Prostate gland (tissue), 2 donors: Measurements from ENCODE around the gene GSTM2.

ENCODE experiments used
- POLR2A ChIP-seq: fragments of 450-650 bp; IDR thresholded peaks from one replicate; pipeline ENCODE4 v1.6.1; 2016; ENCODE audit warnings: antibody characterized with exemption, mild to moderate bottlenecking
- POLR2AphosphoS5 ChIP-seq: sonication (generic); formaldehyde crosslinking; IDR thresholded peaks from one replicate; pipeline ENCODE4 v1.6.1; 2017; ENCODE audit warnings: antibody characterized with exemption
- TF ChIP-seq, protein P1 (sequence below), 4 experiments: fragments of 200-600 bp in 2 of 4; fragments of 450-650 bp in 2 of 4; sonication (generic) in 2 of 4; IDR thresholded peaks; 1 replicate in 3 of 4; 2 replicates in 1 of 4; pipeline ENCODE4 v1.5.1; 2016 to 2019; ENCODE audit warnings: antibody characterized with exemption in 4 of 4, mild to moderate bottlenecking in 2 of 4, moderate library complexity in 2 of 4

DNA sequence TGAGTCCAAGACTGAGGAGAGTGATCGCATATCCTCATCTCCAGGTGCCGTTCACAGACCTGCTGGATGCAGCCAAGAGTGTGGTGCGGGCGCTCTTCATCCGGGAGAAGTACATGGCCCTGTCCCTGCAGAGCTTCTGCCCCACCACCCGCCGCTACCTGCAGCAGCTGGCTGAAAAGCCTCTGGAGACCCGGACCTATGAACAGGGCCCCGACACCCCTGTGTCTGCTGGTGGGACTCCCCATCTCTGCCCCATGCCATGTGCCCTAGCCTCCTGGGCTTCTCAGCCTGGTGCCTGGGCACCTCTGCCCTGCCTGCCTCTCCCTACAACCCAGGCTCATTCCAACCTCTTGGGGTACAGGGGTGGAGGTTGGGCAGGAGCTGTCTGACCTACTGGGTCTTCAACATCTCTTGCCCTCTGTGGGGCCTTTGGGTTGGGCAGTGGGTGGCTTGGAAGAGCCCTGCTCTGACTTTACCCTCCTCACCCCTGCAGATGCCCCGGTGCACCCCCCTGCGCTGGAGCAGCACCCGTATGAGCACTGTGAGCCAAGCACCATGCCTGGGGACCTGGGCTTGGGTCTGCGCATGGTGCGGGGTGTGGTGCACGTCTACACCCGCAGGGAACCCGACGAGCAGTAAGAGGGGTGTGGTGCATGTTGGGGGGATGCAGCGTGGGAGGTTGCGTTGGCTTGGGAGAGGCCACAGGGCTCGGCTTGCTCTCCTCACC, 41.0 kb upstream of the GSTM2 start:
- TF ChIP-seq POLR2A (no peak), POLR2AphosphoS5 (no peak)
- TF ChIP-seq, protein P1, sequence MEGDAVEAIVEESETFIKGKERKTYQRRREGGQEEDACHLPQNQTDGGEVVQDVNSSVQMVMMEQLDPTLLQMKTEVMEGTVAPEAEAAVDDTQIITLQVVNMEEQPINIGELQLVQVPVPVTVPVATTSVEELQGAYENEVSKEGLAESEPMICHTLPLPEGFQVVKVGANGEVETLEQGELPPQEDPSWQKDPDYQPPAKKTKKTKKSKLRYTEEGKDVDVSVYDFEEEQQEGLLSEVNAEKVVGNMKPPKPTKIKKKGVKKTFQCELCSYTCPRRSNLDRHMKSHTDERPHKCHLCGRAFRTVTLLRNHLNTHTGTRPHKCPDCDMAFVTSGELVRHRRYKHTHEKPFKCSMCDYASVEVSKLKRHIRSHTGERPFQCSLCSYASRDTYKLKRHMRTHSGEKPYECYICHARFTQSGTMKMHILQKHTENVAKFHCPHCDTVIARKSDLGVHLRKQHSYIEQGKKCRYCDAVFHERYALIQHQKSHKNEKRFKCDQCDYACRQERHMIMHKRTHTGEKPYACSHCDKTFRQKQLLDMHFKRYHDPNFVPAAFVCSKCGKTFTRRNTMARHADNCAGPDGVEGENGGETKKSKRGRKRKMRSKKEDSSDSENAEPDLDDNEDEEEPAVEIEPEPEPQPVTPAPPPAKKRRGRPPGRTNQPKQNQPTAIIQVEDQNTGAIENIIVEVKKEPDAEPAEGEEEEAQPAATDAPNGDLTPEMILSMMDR (IDR thresholded peaks at IDR 0.05): no peak
